A673 (cell line): ENCODE data around the gene ROR2. TPM values are rescaled to one million over a fixed set of nuclear protein-coding genes. Genes with fewer than 3 reads are reported as not detected.
A peak's percentile ranks its signal among the peaks of the same experiment; 100 is the strongest.

Experiments
- Bru-seq: library from RNA; stranded (reverse); fragments of 400-500 nt; gene quantifications from one replicate; lab custom pipeline; 2021; lab: Mats Ljungman, UMichigan
- BruChase-seq, 2 experiments: library from RNA; stranded (reverse); fragments of 400-500 nt; gene quantifications; one replicate each; lab custom pipeline; 2021; lab: Mats Ljungman, UMichigan
- BruUV-seq: library from RNA; stranded (reverse); fragments of 400-500 nt; replicated peaks from 2 replicates; lab custom pipeline; 2021; lab: Mats Ljungman, UMichigan
- CTCF ChIA-PET: fragments of 300-600 bp; sonication (Branson Sonifier 250); formaldehyde crosslinking; loops from one replicate; lab custom pipeline; 2022; ENCODE audit warnings: antibody characterized with exemption; lab: Charles Lee
- POLR2A ChIA-PET: fragments of 300-600 bp; sonication (Branson Sonifier 250); formaldehyde crosslinking; loops from one replicate; lab custom pipeline; 2022; ENCODE audit warnings: antibody characterized with exemption; ENCODE audit not compliant: low non-redundant PET; lab: Charles Lee
- DNase-seq: peaks from one replicate; pipeline ENCODE4 v3.0.0-alpha.2; 2015; ENCODE audit warnings: low spot score
- H3K27ac ChIP-seq: fragments of 200-600 bp; sonication (generic); 2 replicates; pipeline ENCODE4 v1.5.1; 2016; ENCODE audit warnings: mixed run types, low read depth, mild to moderate bottlenecking, mixed read lengths, antibody characterized with exemption, low read length; ENCODE audit not compliant: poor library complexity, severe bottlenecking
- H3K27me3 ChIP-seq: fragments of 200-600 bp; sonication (generic); replicated peaks from 2 replicates; pipeline ENCODE4 v1.6.1; 2017; ENCODE audit warnings: mixed run types, low read depth, mild to moderate bottlenecking, mixed read lengths, antibody characterized with exemption, low read length; ENCODE audit not compliant: insufficient read depth, poor library complexity
- H3K36me3 ChIP-seq: fragments of 200-600 bp; sonication (generic); 2 replicates; pipeline ENCODE4 v1.6.1; 2016; ENCODE audit warnings: mixed run types, mild to moderate bottlenecking, mixed read lengths, antibody characterized with exemption, low read length; ENCODE audit not compliant: insufficient read depth, poor library complexity, severe bottlenecking
- H3K4me1 ChIP-seq: fragments of 200-600 bp; sonication (generic); 2 replicates; pipeline ENCODE4 v1.6.1; 2017; ENCODE audit warnings: mixed run types, mild to moderate bottlenecking, mixed read lengths, antibody characterized with exemption, low read length; ENCODE audit not compliant: insufficient read depth, poor library complexity, severe bottlenecking
- H3K4me3 ChIP-seq: fragments of 200-600 bp; sonication (generic); 2 replicates; pipeline ENCODE4 v1.5.1; 2016; ENCODE audit warnings: low read depth, mixed run types, mild to moderate bottlenecking, mixed read lengths, low read length; ENCODE audit not compliant: poor library complexity, severe bottlenecking
- H3K9me3 ChIP-seq: fragments of 200-600 bp; sonication (generic); 2 replicates; pipeline ENCODE4 v1.6.1; 2016; ENCODE audit warnings: mixed run types, low read depth, mild to moderate bottlenecking, mixed read lengths, antibody characterized with exemption, low read length; ENCODE audit not compliant: poor library complexity, severe bottlenecking
- EZH2 ChIP-seq: fragments of 200-600 bp; sonication (generic); IDR thresholded peaks from 2 replicates; pipeline ENCODE4 v1.6.1; 2017; ENCODE audit warnings: borderline replicate concordance, low read depth, mild to moderate bottlenecking, mixed read lengths, antibody characterized with exemption, low read length; ENCODE audit not compliant: poor library complexity, severe bottlenecking
- intact Hi-C: fragments of 100-400 bp; cut with micrococcal nuclease; formaldehyde crosslinking; loops from one replicate; pipeline ENCODE4 v1.10.0; 2022; ENCODE audit not compliant: unreplicated experiment
- long read RNA-seq: library from polyadenylated mRNA; stranded (forward); transcript quantifications from one replicate; pipeline ENCODE4 v2.0.0, GENCODE V29; 2022
- total RNA-seq: library from RNA; stranded (reverse); gene quantifications from 2 replicates; pipeline ENCODE4 v1.2.3, GENCODE V29; 2021
- TF ChIP-seq, protein P1 (sequence below): fragments of 300-800, 200-600 bp; sonication (generic); conservative IDR thresholded peaks from 2 replicates; pipeline ENCODE4 v1.5.1; 2017; ENCODE audit warnings: low read depth, mild to moderate bottlenecking, antibody characterized with exemption, low read length, moderate library complexity, mixed read lengths

Gene ROR2
- total RNA-seq (12.3 and 17.8 TPM in 2 replicates), Bru-seq, nascent RNA (percentile 57 among the genes with signal in this experiment), BruChase-seq, experiment 1, labeled RNA remaining after a 2-hour chase (percentile 57 among the genes with signal in this experiment), BruChase-seq, experiment 2, labeled RNA remaining after a 6-hour chase (percentile 58 among the genes with signal in this experiment)
- long read RNA-seq, full-length matches to known transcripts = 16 of 39 reads
- long read RNA-seq, partial matches to known transcripts = 7 of 39 reads
- long read RNA-seq, other reads (novel, unspliced or antisense) = 16 of 39 reads

DNA sequence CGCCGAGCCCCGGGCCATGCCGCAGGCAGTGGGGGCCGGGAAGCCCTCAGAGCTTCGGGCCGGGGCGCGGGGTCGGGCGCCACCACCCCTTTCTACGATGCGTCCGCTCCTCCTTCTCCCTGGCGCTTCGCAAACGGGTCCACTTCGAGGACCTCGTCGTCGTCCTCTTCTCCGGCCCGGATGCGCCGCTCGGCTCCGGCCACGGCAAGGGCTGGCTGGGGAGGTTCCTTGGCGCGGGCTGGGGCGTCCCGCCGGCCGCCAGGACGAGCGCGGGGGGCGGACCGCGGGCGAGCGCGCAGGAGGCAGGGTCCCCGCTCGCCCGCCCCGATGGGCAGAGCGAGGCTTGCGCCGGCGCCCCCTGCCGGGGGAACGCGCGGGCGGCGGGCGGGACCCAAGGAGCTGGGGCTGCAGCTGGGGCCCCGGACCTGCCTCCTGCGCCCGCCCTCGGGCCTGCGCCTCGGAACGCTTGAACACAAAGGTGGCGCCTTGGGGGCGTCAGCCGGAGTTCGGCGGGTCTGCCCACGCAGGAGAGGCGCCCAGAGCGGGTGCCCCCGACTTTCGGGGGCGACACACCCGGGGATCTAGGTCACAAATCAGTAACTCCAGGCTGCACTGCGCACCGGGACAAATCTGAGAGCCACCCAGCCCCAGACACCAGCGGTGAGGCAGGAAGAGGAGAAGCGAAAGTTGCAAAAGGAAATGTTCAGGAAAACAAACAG, at the start of gene ROR2:
Gene ROR2, minus strand, starts transcription at position 283 of the 719 bp plus-strand sequence.
- Histone ChIP-seq H3K27ac (peak within 1 kb of the TSS; percentile 57), H3K36me3 (no peaks in the 10 kb centered on the region), H3K27me3 (no peaks in the 10 kb centered on the region), H3K4me3 (peak within 1 kb of the TSS; percentile 65), H3K9me3 (no peaks in the 10 kb centered on the region), H3K4me1 (peaks cover 32% of the 10 kb centered on the region)
- CTCF ChIA-PET = interaction anchor here (0.6 to 1.7 kb wide), 10 partner anchors 12 to 636 kb away, joined by 3 to 14 read pairs (median 4); no protein-coding TSS in a partner anchor
- TF ChIP-seq, protein P1, sequence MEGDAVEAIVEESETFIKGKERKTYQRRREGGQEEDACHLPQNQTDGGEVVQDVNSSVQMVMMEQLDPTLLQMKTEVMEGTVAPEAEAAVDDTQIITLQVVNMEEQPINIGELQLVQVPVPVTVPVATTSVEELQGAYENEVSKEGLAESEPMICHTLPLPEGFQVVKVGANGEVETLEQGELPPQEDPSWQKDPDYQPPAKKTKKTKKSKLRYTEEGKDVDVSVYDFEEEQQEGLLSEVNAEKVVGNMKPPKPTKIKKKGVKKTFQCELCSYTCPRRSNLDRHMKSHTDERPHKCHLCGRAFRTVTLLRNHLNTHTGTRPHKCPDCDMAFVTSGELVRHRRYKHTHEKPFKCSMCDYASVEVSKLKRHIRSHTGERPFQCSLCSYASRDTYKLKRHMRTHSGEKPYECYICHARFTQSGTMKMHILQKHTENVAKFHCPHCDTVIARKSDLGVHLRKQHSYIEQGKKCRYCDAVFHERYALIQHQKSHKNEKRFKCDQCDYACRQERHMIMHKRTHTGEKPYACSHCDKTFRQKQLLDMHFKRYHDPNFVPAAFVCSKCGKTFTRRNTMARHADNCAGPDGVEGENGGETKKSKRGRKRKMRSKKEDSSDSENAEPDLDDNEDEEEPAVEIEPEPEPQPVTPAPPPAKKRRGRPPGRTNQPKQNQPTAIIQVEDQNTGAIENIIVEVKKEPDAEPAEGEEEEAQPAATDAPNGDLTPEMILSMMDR = peak; percentile 47; the same call in 1 of the 2 replicates
- no peak for TF ChIP-seq EZH2
- intact Hi-C loops = loop anchor here (1.0 to 5.0 kb wide), 4 partner anchors 51 to 192 kb away; no protein-coding TSS in a partner anchor
- DNase-seq = peak; percentile 88
- no TSS peak for BruUV-seq
- POLR2A ChIA-PET = no interaction called here

DNA sequence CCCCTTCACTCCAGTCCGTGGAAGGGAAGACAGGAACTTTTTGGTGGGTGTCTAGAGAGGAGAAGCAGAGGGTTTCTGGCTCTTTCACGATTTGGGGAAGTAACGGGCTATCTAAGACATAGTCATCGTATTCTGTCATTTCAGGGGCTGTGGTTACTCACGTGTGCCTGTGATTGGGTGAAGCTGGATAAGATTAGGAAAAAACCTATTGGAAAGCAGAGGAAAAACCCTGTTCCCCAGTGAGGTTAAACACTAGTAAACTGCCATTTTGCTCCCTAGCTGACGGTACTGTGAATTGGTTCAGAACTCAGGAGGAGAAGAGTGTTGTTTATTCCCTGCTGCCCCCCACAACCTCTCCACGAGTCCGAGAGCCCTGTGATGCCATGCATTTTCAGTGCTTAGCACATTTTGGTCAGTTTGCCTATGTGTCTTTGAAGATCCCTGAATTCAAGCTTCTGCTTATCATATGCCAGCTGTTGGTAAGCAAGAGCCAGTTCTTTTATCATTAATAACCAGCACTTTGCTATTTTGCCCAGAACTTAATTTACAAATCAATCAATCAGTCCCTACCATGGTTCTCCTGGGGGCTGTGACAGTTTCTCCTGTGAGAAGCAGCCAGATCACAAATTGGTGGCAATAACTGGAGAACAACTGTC, 45.1 kb upstream of the ROR2 start:
- Histone ChIP-seq H3K36me3 (no peaks in the 10 kb centered on the region), H3K4me1 (no peaks in the 10 kb centered on the region), H3K4me3 (no peak overlapping the region), H3K27me3 (peaks cover 8% of the 10 kb centered on the region), H3K27ac (no peak overlapping the region), H3K9me3 (no peaks in the 10 kb centered on the region)
- no TSS peak for BruUV-seq
- POLR2A ChIA-PET = no interaction called here
- no peak for DNase-seq
- intact Hi-C loops = no loop called here
- CTCF ChIA-PET = no interaction called here
- no peak for TF ChIP-seq EZH2
- TF ChIP-seq, protein P1 = no peak

DNA sequence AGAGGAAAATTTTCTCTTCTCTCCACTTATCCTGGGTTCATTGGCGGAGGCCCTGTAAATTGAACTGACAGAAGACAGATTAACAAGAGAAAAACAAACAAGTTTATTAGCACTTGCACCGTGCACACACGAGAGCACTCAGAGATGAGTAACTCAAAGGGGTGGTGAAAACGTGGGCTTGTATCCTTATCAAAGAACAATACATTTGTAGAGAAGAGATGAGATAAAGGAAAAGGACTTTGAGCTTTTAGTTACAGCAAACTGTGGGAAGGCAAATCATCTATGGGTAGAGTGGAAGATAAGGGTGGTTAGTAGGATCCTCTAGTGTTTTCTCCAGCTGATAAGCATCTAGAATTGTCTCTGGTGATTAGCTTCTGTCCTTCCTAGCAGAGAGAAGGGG, 44.4 kb upstream of the ROR2 start:
- TF ChIP-seq, protein P1 = no peak
- TF ChIP-seq EZH2 = no peak
- Histone ChIP-seq H3K4me3 (no peak overlapping the region), H3K27ac (no peak overlapping the region), H3K9me3 (no peaks in the 10 kb centered on the region), H3K4me1 (no peaks in the 10 kb centered on the region), H3K27me3 (peaks cover 8% of the 10 kb centered on the region), H3K36me3 (no peaks in the 10 kb centered on the region)
- no TSS peak for BruUV-seq
- ChIA-PET POLR2A (no interaction called here), CTCF (no interaction called here)
- DNase-seq = no peak
- intact Hi-C loops = no loop called here
